K562 (cell line): ENCODE data around the gene TRABD. TPM values are rescaled to one million over a fixed set of nuclear protein-coding genes. Genes with fewer than 3 reads are reported as not detected.

ENCODE experiments used
- ATF7 ChIP-seq: fragments of 450-650 bp; IDR thresholded peaks from 2 replicates; pipeline ENCODE4 v1.7.1; 2014; ENCODE audit warnings: mild to moderate bottlenecking, moderate library complexity
- CAMTA2 ChIP-seq: fragments of 250-450 bp; sonication (Bioruptor Pico); conservative IDR thresholded peaks from 2 replicates; pipeline ENCODE4 v1.5.1; 2022
- ELF2 ChIP-seq: fragments of 250-450 bp; sonication (Bioruptor Pico); IDR thresholded peaks from 2 replicates; pipeline ENCODE4 v1.5.0; 2021; ENCODE audit warnings: mild to moderate bottlenecking
- HDAC3 ChIP-seq: fragments of 450-650 bp; IDR thresholded peaks from 2 replicates; pipeline ENCODE4 v1.6.1; 2018; ENCODE audit warnings: borderline replicate concordance, mild to moderate bottlenecking, moderate library complexity; ENCODE audit not compliant: partially characterized antibody
- HMG20A ChIP-seq: fragments of 450-650 bp; formaldehyde crosslinking; conservative IDR thresholded peaks from 2 replicates; pipeline ENCODE4 v1.4.0; 2020; ENCODE audit warnings: mild to moderate bottlenecking, mixed read lengths
- HNRNPH1 ChIP-seq: fragments of 200-400 bp; formaldehyde crosslinking; optimal IDR thresholded peaks from 2 replicates; pipeline ENCODE3; 2017; ENCODE audit warnings: low read depth, mild to moderate bottlenecking, low read length, moderate library complexity
- MTA2 ChIP-seq: fragments of 450-650 bp; IDR thresholded peaks from 2 replicates; pipeline ENCODE4 v1.6.1; 2016; ENCODE audit warnings: low read depth
- NCOA6 ChIP-seq: fragments of 450-650 bp; IDR thresholded peaks from 2 replicates; pipeline ENCODE4 v1.6.1; 2017; ENCODE audit warnings: mild to moderate bottlenecking
- NFRKB ChIP-seq: fragments of 450-650 bp; IDR thresholded peaks from 2 replicates; pipeline ENCODE4 v1.6.1; 2016; ENCODE audit warnings: low read depth
- OTX1 ChIP-seq: fragments of 450-650 bp; formaldehyde crosslinking; IDR thresholded peaks from 2 replicates; pipeline ENCODE4 v1.4.0; 2022; ENCODE audit warnings: mild to moderate bottlenecking
- SAFB2 ChIP-seq: fragments of 200-400 bp; formaldehyde crosslinking; IDR thresholded peaks from 2 replicates; pipeline ENCODE4 v1.6.1; 2018; ENCODE audit warnings: borderline replicate concordance, low read length, low read depth, moderate library complexity; ENCODE audit not compliant: severe bottlenecking
- TEAD2 ChIP-seq: fragments of 450-650 bp; IDR thresholded peaks from 2 replicates; pipeline ENCODE4 v1.6.1; 2016; ENCODE audit warnings: missing genetic modification characterization, control low read depth, missing compliant biosample characterization
- ZBTB8A ChIP-seq: fragments of 450-650 bp; IDR thresholded peaks from 2 replicates; pipeline ENCODE4 v1.6.1; 2018; ENCODE audit warnings: mild to moderate bottlenecking, moderate library complexity; ENCODE audit not compliant: partially characterized antibody
- ZNF263 ChIP-seq: sonication (generic); formaldehyde crosslinking; IDR thresholded peaks from 2 replicates; pipeline ENCODE4 v1.8.0; 2022; ENCODE audit warnings: mild to moderate bottlenecking, missing genetic modification reagents, borderline replicate concordance
- ZNF408 ChIP-seq: fragments of 250-450 bp; sonication (Bioruptor Pico); IDR thresholded peaks from 2 replicates; pipeline ENCODE4 v1.4.0; 2020; ENCODE audit warnings: low read depth, mild to moderate bottlenecking, moderate library complexity
- ZNF699 ChIP-seq: fragments of 250-450 bp; sonication (Bioruptor Pico); IDR thresholded peaks from 2 replicates; pipeline ENCODE4 v1.8.0; 2021; ENCODE audit warnings: mild to moderate bottlenecking, moderate library complexity; ENCODE audit not compliant: insufficient replicate concordance
- ZSCAN29 ChIP-seq: fragments of 450-650 bp; IDR thresholded peaks from 2 replicates; pipeline ENCODE4 v1.6.1; 2017
- polyA plus RNA-seq, 8 experiments: library from polyadenylated mRNA; depleted of rRNA in 4 of 8; stranded (reverse) in 5 of 8; unstranded in 3 of 8; fragments of >200 nt; fragmentation: Nextera tagmentation in 2 of 8; fragmentation: Illumina TruSeq in 1 of 8; extraction: Ambion mirVana in 2 of 8; extraction: Trizol in 1 of 8; gene quantifications; 2 replicates each; pipeline versions ENCODE4 v1.2.1 to v1.2.3, GENCODE V29; 2011 to 2014; ENCODE audit warnings: inconsistent platforms in 1 of 8, missing spikeins in 1 of 8
- total RNA-seq, 7 experiments: library from RNA; depleted of rRNA in 6 of 7; stranded (reverse); fragments of >200 nt in 6 of 7; fragmentation: Illumina TruSeq in 2 of 7; extraction: Trizol in 2 of 7; gene quantifications; 2 replicates each; pipeline versions ENCODE4 v1.2.1 to v1.2.3, GENCODE V29; 2011 to 2021; ENCODE audit warnings: low replicate concordance in 1 of 7
- TF ChIP-seq, protein P1 (sequence below), 3 experiments: fragments of 200-800 bp in 1 of 3; sonication (Bioruptor generic) in 1 of 3; sonication (generic) in 1 of 3; formaldehyde crosslinking in 1 of 3; IDR thresholded peaks; 2 replicates each; pipeline versions ENCODE4 v1.6.1 to v1.8.0; 2016 to 2022; ENCODE audit warnings: mild to moderate bottlenecking in 2 of 3, missing compliant biosample characterization in 2 of 3, missing genetic modification characterization in 2 of 3, missing genetic modification reagents in 1 of 3
- TF ChIP-seq, protein P2 (sequence below): fragments of 200-800 bp; sonication (Bioruptor generic); IDR thresholded peaks from 2 replicates; pipeline ENCODE4 v1.6.1; 2017; ENCODE audit warnings: missing genetic modification characterization, missing compliant biosample characterization
- TF ChIP-seq, protein P3 (sequence below): fragments of 250-450 bp; sonication (Bioruptor Pico); IDR thresholded peaks from 2 replicates; pipeline ENCODE4 v1.9.0; 2021; ENCODE audit warnings: mild to moderate bottlenecking
- TF ChIP-seq, protein P4 (sequence below): fragments of 250-450 bp; sonication (Bioruptor Pico); IDR thresholded peaks from 2 replicates; pipeline ENCODE4 v1.4.0; 2020; ENCODE audit warnings: mild to moderate bottlenecking, moderate library complexity
- TF ChIP-seq, protein P5 (sequence below): sonication (generic); formaldehyde crosslinking; IDR thresholded peaks from 2 replicates; pipeline ENCODE4 v1.8.0; 2022; ENCODE audit warnings: missing genetic modification reagents, mild to moderate bottlenecking, borderline replicate concordance

TRABD gene
- total and polyA plus RNA-seq, 9 of the 15 experiments (the other 6 are each of a cell fraction or from before 2014, with no cell fraction given), result 0.08 to 62.9 (median 14.0) TPM

DNA sequence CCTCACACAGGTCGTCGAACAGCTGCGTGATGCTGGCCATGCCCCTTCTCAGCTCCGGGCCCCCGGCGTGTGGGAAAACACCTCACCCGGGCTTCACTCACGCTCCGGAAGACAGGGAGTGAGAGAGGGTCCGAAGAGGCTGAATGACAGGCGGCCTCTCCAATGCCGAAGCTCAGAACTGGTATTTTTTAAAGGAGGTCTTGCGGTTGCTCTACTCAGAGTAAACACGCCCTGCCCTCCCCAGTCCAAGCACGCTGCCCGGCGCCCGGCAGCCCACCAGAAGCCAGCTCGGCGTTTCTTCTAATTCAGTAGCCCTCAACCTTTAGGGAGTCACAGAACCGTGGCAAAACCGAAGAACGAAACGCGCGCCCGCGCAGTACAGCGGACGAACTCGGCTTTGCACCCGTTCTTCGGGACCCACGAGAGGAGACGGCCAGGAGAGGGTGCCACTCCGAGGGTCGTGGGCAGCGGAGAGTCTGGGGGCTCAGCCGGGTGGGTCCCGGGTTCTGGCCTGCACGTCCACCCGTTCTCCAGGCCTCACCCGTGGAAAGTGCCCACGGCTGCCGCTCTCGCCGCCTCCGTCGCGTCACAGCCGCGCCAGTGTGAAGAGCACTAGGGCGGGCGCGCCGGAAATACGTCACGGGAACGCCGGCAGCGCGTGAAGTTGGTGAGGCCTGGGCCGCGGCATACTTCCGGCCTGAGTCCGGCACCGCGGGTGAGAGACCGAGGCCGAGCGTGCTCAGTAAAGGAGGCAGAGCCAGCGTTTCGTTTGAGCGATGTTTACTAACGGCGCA lies 58.9 kb downstream of the TRABD start, which contains the start of gene TUBGCP6 (continued):
- TF ChIP-seq, protein P1, sequence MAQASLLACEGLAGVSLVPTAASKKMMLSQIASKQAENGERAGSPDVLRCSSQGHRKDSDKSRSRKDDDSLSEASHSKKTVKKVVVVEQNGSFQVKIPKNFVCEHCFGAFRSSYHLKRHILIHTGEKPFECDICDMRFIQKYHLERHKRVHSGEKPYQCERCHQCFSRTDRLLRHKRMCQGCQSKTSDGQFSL (CRISPR knock-in tag; IDR thresholded peaks at IDR 0.05), result no peak
- TF ChIP-seq, protein P1 (tag; IDR thresholded peaks at IDR 0.05), result no peak
- TF ChIP-seq HNRNPH1 (no peak), NCOA6 (no peak), HDAC3 (no peak), OTX1 (no peak), ATF7 (peak; percentile 43), ELF2 (peak; percentile 53; the same call in 1 of the 2 replicates), CAMTA2 (CRISPR knock-in tag) (no peak), HMG20A (CRISPR knock-in tag) (no peak), ZSCAN29 (no peak), TEAD2 (no peak), ZBTB8A (no peak), SAFB2 (no peak), ZNF408 (CRISPR knock-in tag) (no peak), ZNF263 (CRISPR knock-in tag) (no peak), MTA2 (no peak), ZNF699 (CRISPR knock-in tag) (no peak), NFRKB (no peak)
- TF ChIP-seq, protein P2, sequence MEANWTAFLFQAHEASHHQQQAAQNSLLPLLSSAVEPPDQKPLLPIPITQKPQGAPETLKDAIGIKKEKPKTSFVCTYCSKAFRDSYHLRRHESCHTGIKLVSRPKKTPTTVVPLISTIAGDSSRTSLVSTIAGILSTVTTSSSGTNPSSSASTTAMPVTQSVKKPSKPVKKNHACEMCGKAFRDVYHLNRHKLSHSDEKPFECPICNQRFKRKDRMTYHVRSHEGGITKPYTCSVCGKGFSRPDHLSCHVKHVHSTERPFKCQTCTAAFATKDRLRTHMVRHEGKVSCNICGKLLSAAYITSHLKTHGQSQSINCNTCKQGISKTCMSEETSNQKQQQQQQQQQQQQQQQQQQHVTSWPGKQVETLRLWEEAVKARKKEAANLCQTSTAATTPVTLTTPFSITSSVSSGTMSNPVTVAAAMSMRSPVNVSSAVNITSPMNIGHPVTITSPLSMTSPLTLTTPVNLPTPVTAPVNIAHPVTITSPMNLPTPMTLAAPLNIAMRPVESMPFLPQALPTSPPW, result peak; percentile 61
- TF ChIP-seq, protein P3, sequence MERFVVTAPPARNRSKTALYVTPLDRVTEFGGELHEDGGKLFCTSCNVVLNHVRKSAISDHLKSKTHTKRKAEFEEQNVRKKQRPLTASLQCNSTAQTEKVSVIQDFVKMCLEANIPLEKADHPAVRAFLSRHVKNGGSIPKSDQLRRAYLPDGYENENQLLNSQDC (CRISPR knock-in tag), result no peak
- TF ChIP-seq, protein P4, sequence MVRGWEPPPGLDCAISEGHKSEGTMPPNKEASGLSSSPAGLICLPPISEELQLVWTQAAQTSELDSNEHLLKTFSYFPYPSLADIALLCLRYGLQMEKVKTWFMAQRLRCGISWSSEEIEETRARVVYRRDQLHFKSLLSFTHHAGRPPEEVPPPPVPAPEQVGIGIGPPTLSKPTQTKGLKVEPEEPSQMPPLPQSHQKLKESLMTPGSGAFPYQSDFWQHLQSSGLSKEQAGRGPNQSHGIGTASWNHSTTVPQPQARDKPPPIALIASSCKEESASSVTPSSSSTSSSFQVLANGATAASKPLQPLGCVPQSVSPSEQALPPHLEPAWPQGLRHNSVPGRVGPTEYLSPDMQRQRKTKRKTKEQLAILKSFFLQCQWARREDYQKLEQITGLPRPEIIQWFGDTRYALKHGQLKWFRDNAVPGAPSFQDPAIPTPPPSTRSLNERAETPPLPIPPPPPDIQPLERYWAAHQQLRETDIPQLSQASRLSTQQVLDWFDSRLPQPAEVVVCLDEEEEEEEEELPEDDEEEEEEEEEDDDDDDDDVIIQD (CRISPR knock-in tag), result no peak
- TF ChIP-seq, protein P5, sequence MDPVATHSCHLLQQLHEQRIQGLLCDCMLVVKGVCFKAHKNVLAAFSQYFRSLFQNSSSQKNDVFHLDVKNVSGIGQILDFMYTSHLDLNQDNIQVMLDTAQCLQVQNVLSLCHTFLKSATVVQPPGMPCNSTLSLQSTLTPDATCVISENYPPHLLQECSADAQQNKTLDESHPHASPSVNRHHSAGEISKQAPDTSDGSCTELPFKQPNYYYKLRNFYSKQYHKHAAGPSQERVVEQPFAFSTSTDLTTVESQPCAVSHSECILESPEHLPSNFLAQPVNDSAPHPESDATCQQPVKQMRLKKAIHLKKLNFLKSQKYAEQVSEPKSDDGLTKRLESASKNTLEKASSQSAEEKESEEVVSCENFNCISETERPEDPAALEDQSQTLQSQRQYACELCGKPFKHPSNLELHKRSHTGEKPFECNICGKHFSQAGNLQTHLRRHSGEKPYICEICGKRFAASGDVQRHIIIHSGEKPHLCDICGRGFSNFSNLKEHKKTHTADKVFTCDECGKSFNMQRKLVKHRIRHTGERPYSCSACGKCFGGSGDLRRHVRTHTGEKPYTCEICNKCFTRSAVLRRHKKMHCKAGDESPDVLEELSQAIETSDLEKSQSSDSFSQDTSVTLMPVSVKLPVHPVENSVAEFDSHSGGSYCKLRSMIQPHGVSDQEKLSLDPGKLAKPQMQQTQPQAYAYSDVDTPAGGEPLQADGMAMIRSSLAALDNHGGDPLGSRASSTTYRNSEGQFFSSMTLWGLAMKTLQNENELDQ (CRISPR knock-in tag), result no peak
